ENCODE data around the gene C5orf24.

DNA sequence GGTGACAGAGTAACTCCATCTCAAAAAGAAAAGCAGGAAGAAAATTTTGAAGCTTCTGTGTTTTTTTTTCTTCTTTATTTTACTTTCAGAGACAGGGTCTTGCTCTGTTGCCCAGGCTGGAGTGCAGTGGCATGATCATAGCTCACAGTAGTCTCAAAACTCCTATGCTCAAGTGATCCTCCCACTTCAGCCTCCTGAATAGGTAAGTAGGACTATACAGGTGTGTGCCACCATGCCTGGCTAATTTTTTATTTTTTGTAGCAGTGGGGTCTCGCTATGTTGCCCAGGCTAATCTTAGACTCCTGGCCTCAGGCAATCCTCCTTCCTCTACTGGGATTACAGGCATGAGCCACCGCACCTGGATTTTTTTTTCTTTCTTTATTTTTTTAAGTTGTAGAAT is 10.1 kb upstream of the C5orf24 start:
- TF ChIP-seq, protein P1, sequence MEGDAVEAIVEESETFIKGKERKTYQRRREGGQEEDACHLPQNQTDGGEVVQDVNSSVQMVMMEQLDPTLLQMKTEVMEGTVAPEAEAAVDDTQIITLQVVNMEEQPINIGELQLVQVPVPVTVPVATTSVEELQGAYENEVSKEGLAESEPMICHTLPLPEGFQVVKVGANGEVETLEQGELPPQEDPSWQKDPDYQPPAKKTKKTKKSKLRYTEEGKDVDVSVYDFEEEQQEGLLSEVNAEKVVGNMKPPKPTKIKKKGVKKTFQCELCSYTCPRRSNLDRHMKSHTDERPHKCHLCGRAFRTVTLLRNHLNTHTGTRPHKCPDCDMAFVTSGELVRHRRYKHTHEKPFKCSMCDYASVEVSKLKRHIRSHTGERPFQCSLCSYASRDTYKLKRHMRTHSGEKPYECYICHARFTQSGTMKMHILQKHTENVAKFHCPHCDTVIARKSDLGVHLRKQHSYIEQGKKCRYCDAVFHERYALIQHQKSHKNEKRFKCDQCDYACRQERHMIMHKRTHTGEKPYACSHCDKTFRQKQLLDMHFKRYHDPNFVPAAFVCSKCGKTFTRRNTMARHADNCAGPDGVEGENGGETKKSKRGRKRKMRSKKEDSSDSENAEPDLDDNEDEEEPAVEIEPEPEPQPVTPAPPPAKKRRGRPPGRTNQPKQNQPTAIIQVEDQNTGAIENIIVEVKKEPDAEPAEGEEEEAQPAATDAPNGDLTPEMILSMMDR (IDR thresholded peaks at IDR 0.05; ENCODE audit: low read depth, low read length, poor library complexity, severe bottlenecking), result no peak
- no peak for TF ChIP-seq EZH2phosphoT487 (IDR thresholded peaks at IDR 0.05; ENCODE audit: borderline replicate concordance, low read length)

Measured in DOHH2 (cell line).